WTC11 (cell line): Measurements from ENCODE around the gene FAM227A.

Source experiments
- CREB1 ChIP-seq: sonication (generic); formaldehyde crosslinking; IDR thresholded peaks from 2 replicates; pipeline ENCODE4 v1.8.0; 2023; ENCODE audit warnings: mild to moderate bottlenecking, missing genetic modification reagents
- CTCF ChIP-seq: fragments of 200-600 bp; IDR thresholded peaks from 2 replicates; pipeline ENCODE4 v1.8.0; 2022; ENCODE audit warnings: antibody characterized with exemption
- ESRRA ChIP-seq: sonication (generic); formaldehyde crosslinking; IDR thresholded peaks from 2 replicates; pipeline ENCODE4 v1.8.1; 2022; ENCODE audit warnings: mild to moderate bottlenecking, missing genetic modification reagents, borderline replicate concordance
- ETV6 ChIP-seq: sonication (generic); formaldehyde crosslinking; IDR thresholded peaks from 2 replicates; pipeline ENCODE4 v1.8.1; 2022; ENCODE audit warnings: mild to moderate bottlenecking, missing genetic modification reagents
- FOXP4 ChIP-seq: sonication (generic); formaldehyde crosslinking; IDR thresholded peaks from 2 replicates; pipeline ENCODE4 v1.8.0; 2022; ENCODE audit warnings: mild to moderate bottlenecking, missing genetic modification reagents
- JUN ChIP-seq: sonication (generic); formaldehyde crosslinking; IDR thresholded peaks from 2 replicates; pipeline ENCODE4 v1.8.0; 2023; ENCODE audit warnings: mild to moderate bottlenecking, missing genetic modification reagents
- MAX ChIP-seq: sonication (generic); formaldehyde crosslinking; IDR thresholded peaks from 2 replicates; pipeline ENCODE4 v1.8.0; 2022; ENCODE audit warnings: mild to moderate bottlenecking, missing genetic modification reagents
- NR3C1 ChIP-seq: sonication (generic); formaldehyde crosslinking; conservative IDR thresholded peaks from 2 replicates; pipeline ENCODE4 v1.8.1; 2023; ENCODE audit warnings: low read depth, mild to moderate bottlenecking, missing genetic modification reagents
- SMAD3 ChIP-seq: sonication (generic); formaldehyde crosslinking; IDR thresholded peaks from 2 replicates; pipeline ENCODE4 v1.8.0; 2022; ENCODE audit warnings: missing genetic modification reagents, mild to moderate bottlenecking, borderline replicate concordance
- USF1 ChIP-seq: sonication (generic); formaldehyde crosslinking; IDR thresholded peaks from 2 replicates; pipeline ENCODE4 v1.8.0; 2022; ENCODE audit warnings: mild to moderate bottlenecking, missing genetic modification reagents
- USF2 ChIP-seq: sonication (generic); formaldehyde crosslinking; IDR thresholded peaks from 2 replicates; pipeline ENCODE4 v1.8.1; 2023; ENCODE audit warnings: mild to moderate bottlenecking, missing genetic modification reagents, moderate library complexity
- ZNF121 ChIP-seq: sonication (generic); formaldehyde crosslinking; IDR thresholded peaks from 2 replicates; pipeline ENCODE4 v1.8.0; 2023; ENCODE audit warnings: missing genetic modification reagents
- ZNF317 ChIP-seq: sonication (generic); formaldehyde crosslinking; IDR thresholded peaks from 2 replicates; pipeline ENCODE4 v1.8.1; 2023; ENCODE audit warnings: low read depth, mild to moderate bottlenecking, moderate library complexity, missing genetic modification reagents, borderline replicate concordance
- ZNF532 ChIP-seq: fragments of 250-450 bp; sonication (Bioruptor Pico); IDR thresholded peaks from 2 replicates; pipeline ENCODE4 v1.9.0; 2021; ENCODE audit warnings: mild to moderate bottlenecking, borderline replicate concordance

GRCh38 chr22:38618258-38618657 lies 37.9 kb downstream of the FAM227A start:
- TF ChIP-seq CTCF (no peak), SMAD3 (CRISPR knock-in tag) (no peak), USF1 (CRISPR knock-in tag) (no peak), MAX (CRISPR knock-in tag) (no peak), NR3C1 (CRISPR knock-in tag) (no peak), ZNF317 (CRISPR knock-in tag) (no peak), ZNF532 (no peak), USF2 (CRISPR knock-in tag) (no peak), JUN (CRISPR knock-in tag) (no peak), FOXP4 (CRISPR knock-in tag) (no peak), CREB1 (CRISPR knock-in tag) (no peak), ESRRA (CRISPR knock-in tag) (no peak), ZNF121 (CRISPR knock-in tag) (no peak), ETV6 (CRISPR knock-in tag) (no peak)
